Astrocyte of the hippocampus (primary cell): ENCODE measurements around the gene SURF4.

Experiments
- DNase-seq: peaks from one replicate; pipeline ENCODE4 v3.0.0; 2011; ENCODE audit warnings: low read depth, low spot score

SURF4 gene

GRCh38 chr9:133375116-133375723 lies 640 bp downstream of the SURF4 start:
- DNase-seq = peak; percentile 58

- peak; percentile 51 for DNase-seq
These were observed 1.2 kb downstream of the SURF4 start for GRCh38 chr9:133374612-133375115.

GRCh38 chr9:133372144-133372543 lies 3.7 kb downstream of the SURF4 start:
- no peak for DNase-seq

GRCh38 chr9:133371261-133371711 lies 4.6 kb downstream of the SURF4 start:
- DNase-seq = peak; percentile 62

- no peak for DNase-seq
These were observed 5.2 kb downstream of the SURF4 start for GRCh38 chr9:133370685-133371084.

- DNase-seq = no peak
These were observed 5.9 kb downstream of the SURF4 start for GRCh38 chr9:133369933-133370332.

- DNase-seq = no peak
These were observed 6.4 kb downstream of the SURF4 start for GRCh38 chr9:133369422-133369821.

GRCh38 chr9:133368249-133368881 lies 7.5 kb downstream of the SURF4 start:
- DNase-seq = no peak

- DNase-seq = no peak
These were observed 8.1 kb downstream of the SURF4 start for GRCh38 chr9:133367778-133368177.

GRCh38 chr9:133367221-133367620 lies 8.6 kb downstream of the SURF4 start:
- no peak for DNase-seq

GRCh38 chr9:133366435-133366834 lies 9.4 kb downstream of the SURF4 start:
- DNase-seq = no peak

- no peak for DNase-seq
These were observed 13.4 kb downstream of the SURF4 start for GRCh38 chr9:133362359-133363044.

GRCh38 chr9:133361507-133362092 lies 14.3 kb downstream of the SURF4 start:
- DNase-seq = no peak

GRCh38 chr9:133360400-133361393 lies 15.2 kb downstream of the SURF4 start:
- no peak for DNase-seq

GRCh38 chr9:133359399-133360175 lies 16.3 kb downstream of the SURF4 start:
- no peak for DNase-seq

GRCh38 chr9:133357656-133358055 lies 18.2 kb downstream of the SURF4 start:
- no peak for DNase-seq

- DNase-seq = peak; percentile 93
These were observed 19.3 kb downstream of the SURF4 start, which contains the start of the genes SURF1 and SURF2 for GRCh38 chr9:133356391-133357091. SURF1 (minus strand) TSS chr9:133356487; CDS start chr9:133356453, 34 bp downstream. SURF2 (plus strand) TSS chr9:133356550; CDS start chr9:133356593, 43 bp downstream.

GRCh38 chr9:133355881-133356357 lies 19.9 kb downstream of the SURF4 start:
- peak; percentile 39 for DNase-seq

GRCh38 chr9:133354766-133355165 lies 21.1 kb downstream of the SURF4 start:
- DNase-seq = no peak
